Measurements from ENCODE around the gene PRPF40A.
"Not testable (repeated sequence)": the region's sequence is repeated elsewhere in the genome, so short reads cannot be mapped to it uniquely, and the experiment has no call there.

GRCh38 chr2:152722639-152723038 lies 5.4 kb upstream of the PRPF40A start:
- not testable (repeated sequence) for TF ChIP-seq CTCF (conservative IDR thresholded peaks at IDR 0.05; ENCODE audit: low read depth, low read length); EZH2 (IDR thresholded peaks at IDR 0.05; ENCODE audit: borderline replicate concordance, low read depth, low read length, poor library complexity, severe bottlenecking)
